Uterus (tissue), 2 donors: ENCODE results near the gene CFAP61.

Source experiments
- CTCF ChIP-seq, 4 experiments: fragments of 200-600 bp in 2 of 4; fragments of 450-650 bp in 2 of 4; sonication (generic) in 2 of 4; IDR thresholded peaks; one replicate each; pipeline ENCODE4 v1.5.1; 2016 to 2019; ENCODE audit warnings: antibody characterized with exemption in 4 of 4, mild to moderate bottlenecking in 2 of 4, moderate library complexity in 1 of 4
- POLR2A ChIP-seq, 2 donors: fragments of 450-650 bp; IDR thresholded peaks; one replicate each; pipeline ENCODE4 v1.6.1; 2016; ENCODE audit warnings: antibody characterized with exemption in 2 of 2, mild to moderate bottlenecking in 1 of 2, moderate library complexity in 1 of 2

GRCh38 chr20:20393207-20394120, 341.1 kb downstream of the CFAP61 start:
- TF ChIP-seq CTCF (IDR thresholded peaks at IDR 0.05), result no peak
- TF ChIP-seq POLR2A (IDR thresholded peaks at IDR 0.05), result no peak
